OCI-LY1 (cell line): ENCODE data around the gene SSBP2.

ENCODE experiments used
- H2AFZ ChIP-seq: fragments of 200-600 bp; sonication (generic), shearing (Covaris generic); 2 replicates; pipeline ENCODE4 v1.6.0; 2014; ENCODE audit warnings: antibody characterized with exemption, mild to moderate bottlenecking, low read length
- H3F3A ChIP-seq: fragments of 200-600 bp; sonication (generic), shearing (Covaris generic); 2 replicates; pipeline ENCODE4 v1.6.0; 2014; ENCODE audit warnings: mild to moderate bottlenecking, antibody characterized with exemption, low read length, moderate library complexity; ENCODE audit not compliant: insufficient read depth
- H3K27ac ChIP-seq: fragments of 200-600 bp; sonication (generic); 2 replicates; pipeline ENCODE4 v1.5.1; 2014; ENCODE audit warnings: low read length, mixed run types, mild to moderate bottlenecking, low read depth; ENCODE audit not compliant: poor library complexity, severe bottlenecking
- H3K27me3 ChIP-seq: fragments of 200-600 bp; sonication (generic); 2 replicates; pipeline ENCODE4 v1.6.0; 2014; ENCODE audit warnings: antibody characterized with exemption, mild to moderate bottlenecking, low read length, moderate library complexity; ENCODE audit not compliant: insufficient read depth
- H3K36me3 ChIP-seq: fragments of 200-600 bp; sonication (generic); 2 replicates; pipeline ENCODE4 v1.6.1; 2014; ENCODE audit warnings: mild to moderate bottlenecking, antibody characterized with exemption, low read length, moderate library complexity, mixed read lengths; ENCODE audit not compliant: insufficient read depth
- H3K4me1 ChIP-seq: fragments of 200-600 bp; sonication (generic); 2 replicates; pipeline ENCODE4 v1.5.1; 2014; ENCODE audit warnings: mild to moderate bottlenecking, low read length, moderate library complexity; ENCODE audit not compliant: insufficient read depth, severe bottlenecking
- H3K4me2 ChIP-seq: fragments of 200-600 bp; sonication (generic), shearing (Covaris generic); 2 replicates; pipeline ENCODE4 v1.6.1; 2014; ENCODE audit warnings: low read length
- H3K4me3 ChIP-seq: fragments of 200-600 bp; sonication (generic); 2 replicates; pipeline ENCODE4 v1.5.1; 2014; ENCODE audit warnings: low read length, low read depth, mild to moderate bottlenecking, mixed read lengths; ENCODE audit not compliant: poor library complexity, severe bottlenecking
- H3K79me2 ChIP-seq: fragments of 200-600 bp; shearing (Covaris generic); 2 replicates; pipeline ENCODE4 v1.6.1; 2016; ENCODE audit warnings: mixed run types, low read length, mixed read lengths; ENCODE audit not compliant: insufficient read depth
- H3K9ac ChIP-seq: fragments of 200-600 bp; sonication (generic), shearing (Covaris generic); 2 replicates; pipeline ENCODE4 v1.6.1; 2014; ENCODE audit warnings: mild to moderate bottlenecking, low read length, mixed read lengths
- H3K9me2 ChIP-seq: fragments of 200-600 bp; sonication (generic), shearing (Covaris generic); 2 replicates; pipeline ENCODE4 v1.6.1; 2014; ENCODE audit warnings: low read depth, mild to moderate bottlenecking, low read length, mixed read lengths
- H3K9me3 ChIP-seq: fragments of 200-600 bp; shearing (Covaris generic); 2 replicates; pipeline ENCODE4 v1.6.1; 2014; ENCODE audit warnings: low read length, mixed read lengths
- H4K20me1 ChIP-seq: fragments of 200-600 bp; sonication (generic), shearing (Covaris generic); 2 replicates; pipeline ENCODE4 v1.6.0; 2016; ENCODE audit warnings: mild to moderate bottlenecking, low read length; ENCODE audit not compliant: insufficient read depth
- EZH2 ChIP-seq: fragments of 200-600 bp; sonication (generic), shearing (Covaris generic); IDR thresholded peaks from 2 replicates; pipeline ENCODE4 v1.8.0; 2017; ENCODE audit warnings: borderline replicate concordance, mixed run types, mild to moderate bottlenecking, antibody characterized with exemption, low read length, moderate library complexity, mixed read lengths
- TF ChIP-seq, protein P1 (sequence below): fragments of 200-600 bp; sonication (generic), shearing (Covaris generic); IDR thresholded peaks from 2 replicates; pipeline ENCODE4 v1.5.1; 2017; ENCODE audit warnings: mild to moderate bottlenecking, antibody characterized with exemption, low read length, moderate library complexity, mixed read lengths

The SSBP2 gene

DNA sequence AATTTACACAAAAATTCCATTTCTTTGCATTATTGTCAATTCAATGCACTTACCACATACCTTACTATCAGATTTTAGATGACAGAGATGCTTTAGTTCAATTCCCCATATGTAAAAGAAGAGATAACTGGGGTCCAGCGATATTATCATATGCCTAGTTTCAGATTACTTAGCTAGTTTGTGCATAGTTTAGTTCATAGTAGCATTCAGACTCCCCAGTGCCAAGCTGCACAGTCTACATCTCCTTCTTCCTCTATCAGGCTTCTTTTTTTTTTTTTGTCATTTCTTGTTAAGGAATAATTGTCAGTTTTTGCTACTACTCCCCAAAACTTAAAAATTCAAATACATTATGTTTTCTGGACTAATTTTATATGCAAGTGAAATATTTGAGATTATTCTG lies 175.0 kb downstream of the SSBP2 start:
- no peak overlapping the region for H3K4me3 ChIP-seq
- TF ChIP-seq EZH2: no peak
- TF ChIP-seq, protein P1, sequence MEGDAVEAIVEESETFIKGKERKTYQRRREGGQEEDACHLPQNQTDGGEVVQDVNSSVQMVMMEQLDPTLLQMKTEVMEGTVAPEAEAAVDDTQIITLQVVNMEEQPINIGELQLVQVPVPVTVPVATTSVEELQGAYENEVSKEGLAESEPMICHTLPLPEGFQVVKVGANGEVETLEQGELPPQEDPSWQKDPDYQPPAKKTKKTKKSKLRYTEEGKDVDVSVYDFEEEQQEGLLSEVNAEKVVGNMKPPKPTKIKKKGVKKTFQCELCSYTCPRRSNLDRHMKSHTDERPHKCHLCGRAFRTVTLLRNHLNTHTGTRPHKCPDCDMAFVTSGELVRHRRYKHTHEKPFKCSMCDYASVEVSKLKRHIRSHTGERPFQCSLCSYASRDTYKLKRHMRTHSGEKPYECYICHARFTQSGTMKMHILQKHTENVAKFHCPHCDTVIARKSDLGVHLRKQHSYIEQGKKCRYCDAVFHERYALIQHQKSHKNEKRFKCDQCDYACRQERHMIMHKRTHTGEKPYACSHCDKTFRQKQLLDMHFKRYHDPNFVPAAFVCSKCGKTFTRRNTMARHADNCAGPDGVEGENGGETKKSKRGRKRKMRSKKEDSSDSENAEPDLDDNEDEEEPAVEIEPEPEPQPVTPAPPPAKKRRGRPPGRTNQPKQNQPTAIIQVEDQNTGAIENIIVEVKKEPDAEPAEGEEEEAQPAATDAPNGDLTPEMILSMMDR: no peak
- no peak overlapping the region for H3K4me2 ChIP-seq
- H4K20me1 ChIP-seq: no peaks in the 10 kb centered on the region
- H3K9me3 ChIP-seq: no peaks in the 10 kb centered on the region
- H3K79me2 ChIP-seq: no peaks in the 10 kb centered on the region
- no peaks in the 10 kb centered on the region for H3K27me3 ChIP-seq
- H2AFZ ChIP-seq: no peak overlapping the region
- no peaks in the 10 kb centered on the region for H3F3A ChIP-seq
- H3K27ac ChIP-seq: no peak overlapping the region
- H3K9ac ChIP-seq: no peak overlapping the region
- H3K9me2 ChIP-seq: no peaks in the 10 kb centered on the region
- peaks cover 17% of the 10 kb centered on the region for H3K4me1 ChIP-seq
- peaks cover 6% of the 10 kb centered on the region; the same call in 1 of the 2 replicates for H3K36me3 ChIP-seq

DNA sequence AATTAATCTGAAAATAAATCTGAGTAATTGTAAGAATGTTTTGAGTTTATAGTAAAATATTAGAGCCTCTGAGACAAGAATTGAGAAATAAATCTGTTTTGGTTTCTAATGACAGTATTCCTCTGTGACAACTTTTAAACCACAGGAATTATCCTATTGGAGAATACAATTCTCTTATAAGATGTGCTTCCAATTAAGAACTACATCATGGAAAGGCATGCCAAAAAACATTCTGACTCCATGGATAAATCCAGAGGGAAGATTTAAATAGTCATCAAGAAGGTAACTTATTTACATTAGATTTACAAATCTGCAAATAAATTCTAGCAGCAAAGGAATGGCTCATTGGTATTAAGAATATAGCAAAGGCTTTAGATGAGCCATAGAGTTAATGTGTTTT lies 178.7 kb downstream of the SSBP2 start:
- H3K4me1 ChIP-seq: no peaks in the 10 kb centered on the region
- no peak overlapping the region for H3K27ac ChIP-seq
- peaks cover 6% of the 10 kb centered on the region; the same call in 1 of the 2 replicates for H3K36me3 ChIP-seq
- H2AFZ ChIP-seq: no peak overlapping the region
- TF ChIP-seq EZH2: no peak
- TF ChIP-seq, protein P1: no peak
- no peaks in the 10 kb centered on the region for H3K79me2 ChIP-seq
- no peak overlapping the region for H3K4me3 ChIP-seq
- H4K20me1 ChIP-seq: no peaks in the 10 kb centered on the region
- no peaks in the 10 kb centered on the region for H3K27me3 ChIP-seq
- no peaks in the 10 kb centered on the region for H3F3A ChIP-seq
- no peaks in the 10 kb centered on the region for H3K9me2 ChIP-seq
- H3K9ac ChIP-seq: no peak overlapping the region
- no peak overlapping the region for H3K4me2 ChIP-seq
- no peaks in the 10 kb centered on the region for H3K9me3 ChIP-seq

DNA sequence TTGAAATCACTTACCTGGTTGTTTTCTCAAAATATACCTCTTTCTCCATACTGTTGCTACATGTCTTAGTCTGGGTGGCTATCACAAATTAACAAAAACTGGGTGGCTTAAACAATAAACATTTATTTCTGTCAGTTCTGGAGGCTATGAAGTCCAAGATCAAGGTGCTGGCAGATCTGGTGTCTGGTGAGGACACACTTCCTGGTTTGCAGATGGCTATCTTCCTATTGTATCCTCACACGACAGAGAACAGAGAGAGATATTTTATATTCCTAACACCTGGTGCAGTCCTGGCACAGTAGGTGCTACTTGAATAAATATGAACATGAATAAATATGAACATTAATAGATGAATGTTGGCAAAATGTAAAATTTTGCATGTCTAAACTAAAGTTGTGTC lies 192.7 kb downstream of the SSBP2 start:
- H3K79me2 ChIP-seq: 0 out of 2 replicates have a peak, but pooled peaks cover 4% of the 10 kb centered on the region
- no peak overlapping the region for H3K9ac ChIP-seq
- H3K4me3 ChIP-seq: no peak overlapping the region
- H2AFZ ChIP-seq: no peak overlapping the region
- H3K4me1 ChIP-seq: no peaks in the 10 kb centered on the region
- TF ChIP-seq, protein P1: no peak
- no peak for TF ChIP-seq EZH2
- no peak overlapping the region for H3K4me2 ChIP-seq
- no peak overlapping the region for H3K27ac ChIP-seq
- H4K20me1 ChIP-seq: no peaks in the 10 kb centered on the region
- no peaks in the 10 kb centered on the region for H3K9me2 ChIP-seq
- H3K36me3 ChIP-seq: no peaks in the 10 kb centered on the region
- no peaks in the 10 kb centered on the region for H3K27me3 ChIP-seq
- H3K9me3 ChIP-seq: no peaks in the 10 kb centered on the region
- no peaks in the 10 kb centered on the region for H3F3A ChIP-seq
